DMS53 treated with DMSO at 0.1 percent for 48 hours (cell line): Measurements from ENCODE around the gene LSM14B.
"Not testable (repeated sequence)": the region's sequence is repeated elsewhere in the genome, so short reads cannot be mapped to it uniquely, and the experiment has no call there.

Experiments used
- DNase-seq: peaks from one replicate; lab custom pipeline; 2025; ENCODE audit not compliant: unreplicated experiment; lab: John Stamatoyannopoulos, UW

LSM14B gene

GRCh38 chr20:62112368-62112767 is 9.9 kb upstream of the LSM14B start:
- DNase-seq, result no peak

- DNase-seq, result no peak
Observed at GRCh38 chr20:62114894-62115293, 7.4 kb upstream of the LSM14B start.

GRCh38 chr20:62115800-62116407 is 6.4 kb upstream of the LSM14B start:
- DNase-seq, result not testable (repeated sequence)

GRCh38 chr20:62116558-62117361 is 5.5 kb upstream of the LSM14B start:
- no peak for DNase-seq

GRCh38 chr20:62117362-62117646 is 5.0 kb upstream of the LSM14B start:
- peak; percentile 13 for DNase-seq

GRCh38 chr20:62117658-62118057 is 4.6 kb upstream of the LSM14B start:
- DNase-seq, result peak; percentile 13

GRCh38 chr20:62118113-62119043 is 3.9 kb upstream of the LSM14B start:
- no peak for DNase-seq

- DNase-seq, result no peak
Observed at GRCh38 chr20:62119115-62119514, 3.2 kb upstream of the LSM14B start.

GRCh38 chr20:62119591-62120364 is 2.5 kb upstream of the LSM14B start:
- no peak for DNase-seq

GRCh38 chr20:62120365-62120762 is 1.9 kb upstream of the LSM14B start:
- no peak for DNase-seq

- no peak for DNase-seq
Observed at GRCh38 chr20:62120990-62121775, 1.1 kb upstream of the LSM14B start.

GRCh38 chr20:62122654-62123449 is 577 bp downstream of the LSM14B start:
- peak; percentile 33 for DNase-seq

GRCh38 chr20:62123450-62124118 is 1.3 kb downstream of the LSM14B start:
- no peak for DNase-seq

GRCh38 chr20:62126141-62126540 is 3.9 kb downstream of the LSM14B start:
- DNase-seq, result no peak

GRCh38 chr20:62127799-62128198 is 5.5 kb downstream of the LSM14B start:
- DNase-seq, result no peak

GRCh38 chr20:62128502-62128901 is 6.2 kb downstream of the LSM14B start:
- no peak for DNase-seq

- no peak for DNase-seq
Observed at GRCh38 chr20:62129731-62130531, 7.7 kb downstream of the LSM14B start.
